Sigmoid colon (tissue), 7 donors: ENCODE results near the gene SLC25A20. TPM values are rescaled to one million over a fixed set of nuclear protein-coding genes. Genes with fewer than 3 reads are reported as not detected.

Source experiments
- DNase-seq: peaks from one replicate; pipeline ENCODE4 v3.0.0-alpha.2; 2019
- H3K27ac ChIP-seq, 4 donors: fragments of 200-600 bp; sonication (generic); one replicate each; pipeline ENCODE4 v1.5.1; 2016 to 2019; ENCODE audit warnings: mild to moderate bottlenecking in 1 of 4
- H3K27me3 ChIP-seq, 3 donors: fragments of 200-600 bp; sonication (generic); one replicate each; pipeline ENCODE4 v1.5.1; 2019; ENCODE audit warnings: mild to moderate bottlenecking in 1 of 3
- H3K36me3 ChIP-seq, 4 donors: fragments of 200-600 bp; sonication (generic); one replicate each; pipeline ENCODE4 v1.5.1; 2016 to 2019
- H3K4me1 ChIP-seq, 4 donors: fragments of 200-600 bp; sonication (generic); one replicate each; pipeline ENCODE4 v1.5.1; 2017 to 2019
- H3K4me3 ChIP-seq, 4 donors: fragments of 200-600 bp; sonication (generic); one replicate each; pipeline ENCODE4 v1.5.1; 2017 to 2019; ENCODE audit warnings: mild to moderate bottlenecking in 2 of 4, moderate library complexity in 1 of 4
- H3K9me3 ChIP-seq, 4 donors: fragments of 200-600 bp in 3 of 4; sonication (generic) in 3 of 4; one replicate each; pipeline versions ENCODE4 v1.5.1 to v1.6.1; 2013 to 2019
- EP300 ChIP-seq, 4 donors: sonication (generic); formaldehyde crosslinking; IDR thresholded peaks; one replicate each; pipeline ENCODE4 v1.6.1; 2017; ENCODE audit warnings: antibody characterized with exemption in 4 of 4
- POLR2A ChIP-seq, 2 donors: fragments of 450-650 bp; IDR thresholded peaks; one replicate each; pipeline ENCODE4 v1.6.1; 2016; ENCODE audit warnings: antibody characterized with exemption in 2 of 2, mild to moderate bottlenecking in 2 of 2, moderate library complexity in 2 of 2
- POLR2AphosphoS5 ChIP-seq, 4 donors: sonication (generic); formaldehyde crosslinking; IDR thresholded peaks; one replicate each; pipeline ENCODE4 v1.6.1; 2017; ENCODE audit warnings: antibody characterized with exemption in 4 of 4
- WGBS, 2 donors: extraction: QIAGEN DNeasy Blood & Tissue Kit; methylation state at CpG; one replicate each; pipeline ENCODE4 v1.1.7; 2013; 5-methylcytosine and 5-hydroxymethylcytosine counted together
- intact Hi-C: fragments of 100-400 bp; cut with DNase I; formaldehyde crosslinking; loops from one replicate; pipeline ENCODE4 v1.15.1; 2023
- polyA plus RNA-seq, 3 donors: library from polyadenylated mRNA; stranded (reverse); fragments of 200-250 nt; gene quantifications; one replicate each; pipeline ENCODE4 v1.2.3, GENCODE V29; 2013
- total RNA-seq, 4 donors: library from RNA; depleted of rRNA; stranded (reverse); fragments of >200 nt; gene quantifications; one replicate each; pipeline ENCODE4 v1.1.0, GENCODE V29; 2016
- TF ChIP-seq, protein P1 (sequence below), 4 experiments: fragments of 450-650 bp in 3 of 4; fragments of 200-600 bp in 1 of 4; IDR thresholded peaks; one replicate each; pipeline ENCODE4 v1.5.1; 2016 to 2019; ENCODE audit warnings: antibody characterized with exemption in 4 of 4, mild to moderate bottlenecking in 3 of 4, moderate library complexity in 2 of 4
- donor health status: healthy with polysubstance abuse.
- donor health status: Bipolar disorder and iron deficiency.
- donor health status: healthy.

The SLC25A20 gene
- total and polyA plus RNA-seq, 7 donors = 18.2 to 65.2 (median 29.1) TPM

DNA sequence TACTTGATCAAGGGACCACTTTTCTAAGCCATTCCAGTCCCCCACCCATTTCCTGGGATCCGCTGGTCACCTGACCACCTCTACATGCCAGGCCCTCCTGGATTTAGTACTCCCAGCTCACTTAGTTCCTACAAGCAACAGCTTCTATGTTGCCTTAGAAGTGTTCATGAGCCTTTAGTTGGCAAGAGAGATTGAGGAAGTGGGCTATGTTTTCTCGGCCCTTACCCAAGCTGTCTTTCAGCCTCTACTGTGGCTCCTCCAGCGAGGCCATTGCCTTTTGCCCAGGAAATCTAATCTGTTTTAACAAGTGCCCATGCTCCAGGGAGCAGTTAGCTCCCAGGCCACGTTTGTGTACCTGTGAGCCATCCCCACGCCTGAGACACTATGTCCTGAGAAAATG lies 46.5 kb downstream of the SLC25A20 start:
- Histone ChIP-seq H3K9me3 (no peaks in the 10 kb centered on the region), H3K27me3 (no peaks in the 10 kb centered on the region), H3K4me3 (no peak overlapping the region), H3K4me1 (peaks cover 0 to 5% (median 3%) of the 10 kb centered on the region in 4 donors), H3K27ac (no peak overlapping the region), H3K36me3 (peaks cover 0 to 4% (median 0%) of the 10 kb centered on the region in 4 donors)
- DNase-seq = no peak
- intact Hi-C loops = no loop called here
- WGBS, 2 donors = 85 to 91% methylated on average over 5 of the region's 5 CpGs
- no peak for TF ChIP-seq POLR2A (IDR thresholded peaks at IDR 0.05)
- TF ChIP-seq, protein P1, sequence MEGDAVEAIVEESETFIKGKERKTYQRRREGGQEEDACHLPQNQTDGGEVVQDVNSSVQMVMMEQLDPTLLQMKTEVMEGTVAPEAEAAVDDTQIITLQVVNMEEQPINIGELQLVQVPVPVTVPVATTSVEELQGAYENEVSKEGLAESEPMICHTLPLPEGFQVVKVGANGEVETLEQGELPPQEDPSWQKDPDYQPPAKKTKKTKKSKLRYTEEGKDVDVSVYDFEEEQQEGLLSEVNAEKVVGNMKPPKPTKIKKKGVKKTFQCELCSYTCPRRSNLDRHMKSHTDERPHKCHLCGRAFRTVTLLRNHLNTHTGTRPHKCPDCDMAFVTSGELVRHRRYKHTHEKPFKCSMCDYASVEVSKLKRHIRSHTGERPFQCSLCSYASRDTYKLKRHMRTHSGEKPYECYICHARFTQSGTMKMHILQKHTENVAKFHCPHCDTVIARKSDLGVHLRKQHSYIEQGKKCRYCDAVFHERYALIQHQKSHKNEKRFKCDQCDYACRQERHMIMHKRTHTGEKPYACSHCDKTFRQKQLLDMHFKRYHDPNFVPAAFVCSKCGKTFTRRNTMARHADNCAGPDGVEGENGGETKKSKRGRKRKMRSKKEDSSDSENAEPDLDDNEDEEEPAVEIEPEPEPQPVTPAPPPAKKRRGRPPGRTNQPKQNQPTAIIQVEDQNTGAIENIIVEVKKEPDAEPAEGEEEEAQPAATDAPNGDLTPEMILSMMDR (IDR thresholded peaks at IDR 0.05) = no peak
- no peak for TF ChIP-seq POLR2AphosphoS5 (IDR thresholded peaks at IDR 0.05)
- no peak for TF ChIP-seq EP300 (IDR thresholded peaks at IDR 0.05)

DNA sequence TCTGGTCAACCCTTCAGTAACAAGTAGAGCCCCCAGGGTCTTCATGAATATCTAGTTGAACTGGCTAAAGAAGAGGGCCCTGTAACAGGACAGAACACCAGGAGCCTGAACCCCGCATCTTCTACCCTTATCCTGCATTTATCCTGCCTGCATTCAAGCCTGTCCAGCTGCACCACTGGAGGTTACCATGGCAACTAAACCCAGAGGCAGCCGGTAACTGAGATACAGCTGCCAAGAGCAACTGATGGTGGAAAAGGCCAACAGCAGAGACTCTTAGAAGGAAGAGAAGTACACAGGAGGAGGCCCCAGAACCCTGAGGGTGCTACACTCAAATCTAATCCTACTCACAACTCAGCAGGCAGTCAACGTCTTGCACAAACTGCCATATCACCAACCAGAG lies 47.3 kb downstream of the SLC25A20 start:
- H3K27ac ChIP-seq = no peak overlapping the region
- H3K27me3 ChIP-seq = no peaks in the 10 kb centered on the region
- DNase-seq = no peak
- peaks cover 0 to 10% (median 5%) of the 10 kb centered on the region in 4 donors for H3K4me1 ChIP-seq
- no peak overlapping the region for H3K4me3 ChIP-seq
- H3K36me3 ChIP-seq = no peaks in the 10 kb centered on the region
- intact Hi-C loops = no loop called here
- WGBS, 2 donors = 64 to 69% methylated on average over 3 of the region's 3 CpGs
- TF ChIP-seq, protein P1 (IDR thresholded peaks at IDR 0.05) = no peak
- no peak for TF ChIP-seq POLR2A (IDR thresholded peaks at IDR 0.05)
- TF ChIP-seq EP300 (IDR thresholded peaks at IDR 0.05) = no peak
- H3K9me3 ChIP-seq = no peaks in the 10 kb centered on the region

DNA sequence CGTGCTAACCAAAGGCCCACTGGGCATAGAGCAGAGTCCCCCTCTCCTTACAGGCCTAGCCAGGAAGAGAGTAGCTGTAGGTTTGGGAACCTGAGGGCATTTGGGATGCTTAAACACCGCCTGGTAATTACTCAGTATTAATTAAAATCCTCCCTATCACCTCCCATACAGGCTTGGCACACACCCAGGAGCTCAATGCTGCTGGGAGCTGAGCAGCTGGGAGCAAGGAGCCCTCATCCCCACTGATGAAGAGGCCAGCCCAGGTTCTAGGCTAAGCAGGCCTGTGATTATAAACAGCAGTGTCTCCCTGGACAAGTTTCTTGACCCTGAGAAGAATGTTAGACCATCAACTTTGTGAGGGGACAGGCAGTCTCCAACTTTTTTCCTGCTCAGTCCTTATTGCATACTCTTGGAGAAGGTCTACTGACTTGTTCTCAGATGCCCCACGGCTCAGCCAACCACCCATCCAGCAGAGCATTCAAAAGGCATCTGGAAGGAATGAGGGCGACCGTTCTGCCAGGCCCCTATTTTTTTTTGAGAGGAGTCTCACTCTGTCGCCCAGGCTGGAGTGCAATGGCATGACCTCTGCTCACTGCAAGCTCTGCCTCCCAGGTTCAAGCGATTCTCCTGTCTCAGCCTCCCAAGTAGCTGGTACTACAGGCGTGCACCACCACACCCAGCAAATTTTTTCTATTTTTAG lies 49.7 kb downstream of the SLC25A20 start:
- intact Hi-C loops = loop anchor here (2.0 to 5.0 kb wide), 2 partner anchors 50 to 68 kb away; partner anchors contain the start of genes ARIH2 and SLC25A20
- WGBS, 2 donors = 96 to 97% methylated on average over 8 of the region's 8 CpGs

DNA sequence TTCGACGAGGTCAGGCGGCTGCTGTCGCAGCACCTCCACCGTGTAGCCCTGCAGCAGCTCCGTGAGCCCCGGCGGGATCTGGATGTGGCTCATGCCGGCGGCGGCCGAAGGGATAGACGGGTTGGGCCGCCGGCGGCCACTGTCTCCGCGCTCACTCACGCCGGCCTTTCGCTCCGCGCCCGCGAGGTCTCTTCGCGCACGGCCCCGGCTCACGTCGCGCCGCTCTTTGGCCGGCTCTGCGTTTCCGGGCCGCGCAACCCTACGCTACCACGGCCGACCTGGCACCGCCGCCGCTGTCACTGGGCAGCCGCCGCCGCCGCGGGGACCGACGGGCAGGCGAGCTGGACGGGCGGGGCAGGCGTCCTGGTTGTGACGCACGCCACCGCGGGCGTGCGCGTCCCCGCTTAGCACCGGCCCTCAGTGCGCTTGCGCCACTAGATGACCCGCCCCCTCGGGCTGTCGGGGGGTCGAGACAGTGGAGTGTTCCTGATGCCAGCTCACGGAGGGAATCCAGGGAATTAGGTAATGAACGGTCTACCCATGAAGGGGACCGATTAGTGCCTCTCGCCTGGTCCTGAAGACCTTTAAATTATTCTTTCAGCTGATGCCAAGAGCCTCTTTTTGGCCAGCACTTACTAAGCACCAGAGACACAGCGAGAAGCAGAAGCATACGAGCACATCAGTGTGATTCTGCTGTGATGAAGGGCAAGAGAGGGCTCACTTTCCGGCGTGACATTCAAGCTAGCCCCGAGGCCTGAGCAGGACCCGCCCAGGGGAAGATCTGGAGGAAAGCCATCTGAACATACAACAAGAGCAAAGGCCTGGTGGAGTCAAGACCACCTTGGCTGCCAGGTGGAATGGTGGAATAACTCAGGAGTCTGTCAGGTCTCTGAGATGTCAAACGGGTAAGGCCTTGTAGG lies 50.9 kb downstream of the SLC25A20 start, which contains the start of gene PRKAR2A:
Gene PRKAR2A (minus strand): TSS at position 371 of the 920 bp plus-strand sequence. CDS start 278 bp downstream, at position 93.
- 1 to 3% methylated on average over 81 of the region's 81 CpGs for WGBS, 2 donors
- DNase-seq = peak; percentile 94
- peaks cover 0 to 26% (median 21%) of the 10 kb centered on the region in 4 donors for H3K4me1 ChIP-seq
- peak within 1 kb of the TSS; percentile 61 to 82 (median 80) for H3K4me3 ChIP-seq
- H3K27me3 ChIP-seq = no peaks in the 10 kb centered on the region
- H3K36me3 ChIP-seq = no peaks in the 10 kb centered on the region
- intact Hi-C loops = loop anchor here (2.0 to 5.0 kb wide), 3 partner anchors 51 to 163 kb away; partner anchors contain the start of genes ARIH2, NCKIPSD and SLC25A20
- peak within 1 kb of the TSS; percentile 89 to 96 (median 94) for H3K27ac ChIP-seq
- H3K9me3 ChIP-seq = no peaks in the 10 kb centered on the region
- peak; percentile 58 to 90 (median 80) for TF ChIP-seq POLR2AphosphoS5 (IDR thresholded peaks at IDR 0.05)
- TF ChIP-seq, protein P1 (IDR thresholded peaks at IDR 0.05) = no peak
- no peak for TF ChIP-seq EP300 (IDR thresholded peaks at IDR 0.05)
- TF ChIP-seq POLR2A (IDR thresholded peaks at IDR 0.05) = peak in 1 of 2 donors; percentile 27

More for the DNA sequence above, 49.7 kb downstream of the SLC25A20 start:
- no peaks in the 10 kb centered on the region for H3K36me3 ChIP-seq
- no peak for TF ChIP-seq EP300 (IDR thresholded peaks at IDR 0.05)
- H3K27me3 ChIP-seq = no peaks in the 10 kb centered on the region
- DNase-seq = no peak
- H3K4me1 ChIP-seq = peaks cover 0 to 26% (median 21%) of the 10 kb centered on the region in 4 donors
- peak overlapping the region; percentile 89 to 96 (median 94) for H3K27ac ChIP-seq
- H3K4me3 ChIP-seq = no peak overlapping the region
- H3K9me3 ChIP-seq = no peaks in the 10 kb centered on the region
